ENCODE data around the gene LRRC27.

The LRRC27 gene

GRCh38 chr10:132320654-132321469 is 11.1 kb upstream of the LRRC27 start:
- Mint-ChIP-seq H3K36me3 (peaks cover 6% of the 10 kb centered on the region), H3K27me3 (no peaks in the 10 kb centered on the region), H3K27ac (no peak overlapping the region), H3K9me3 (ENCODE audit: low read depth) (no peaks in the 10 kb centered on the region), H3K4me1 (ENCODE audit: low read depth) (peaks cover 10% of the 10 kb centered on the region), H3K4me3 (no peak overlapping the region)

GRCh38 chr10:132321726-132322125 is 10.3 kb upstream of the LRRC27 start:
- Mint-ChIP-seq H3K27ac (no peak overlapping the region), H3K4me1 (ENCODE audit: low read depth) (peaks cover 14% of the 10 kb centered on the region), H3K27me3 (no peaks in the 10 kb centered on the region), H3K9me3 (ENCODE audit: low read depth) (no peaks in the 10 kb centered on the region), H3K4me3 (no peak overlapping the region), H3K36me3 (peaks cover 10% of the 10 kb centered on the region)

- H3K27ac Mint-ChIP-seq = no peak overlapping the region
- H3K9me3 Mint-ChIP-seq (ENCODE audit: low read depth) = no peaks in the 10 kb centered on the region
- peaks cover 19% of the 10 kb centered on the region for H3K4me1 Mint-ChIP-seq (ENCODE audit: low read depth)
- peaks cover 10% of the 10 kb centered on the region for H3K36me3 Mint-ChIP-seq
- no peak overlapping the region for H3K4me3 Mint-ChIP-seq
- H3K27me3 Mint-ChIP-seq = no peaks in the 10 kb centered on the region
These were observed 9.4 kb upstream of the LRRC27 start for GRCh38 chr10:132322586-132323048.

GRCh38 chr10:132324186-132324585 is 7.8 kb upstream of the LRRC27 start:
- no peak overlapping the region for H3K4me3 Mint-ChIP-seq
- peaks cover 33% of the 10 kb centered on the region for H3K4me1 Mint-ChIP-seq (ENCODE audit: low read depth)
- no peaks in the 10 kb centered on the region for H3K9me3 Mint-ChIP-seq (ENCODE audit: low read depth)
- H3K27ac Mint-ChIP-seq = no peak overlapping the region
- H3K27me3 Mint-ChIP-seq = no peaks in the 10 kb centered on the region
- H3K36me3 Mint-ChIP-seq = peaks cover 13% of the 10 kb centered on the region

GRCh38 chr10:132326344-132326889 is 5.6 kb upstream of the LRRC27 start:
- Mint-ChIP-seq H3K27ac (peak overlapping the region; percentile 69), H3K36me3 (peaks cover 18% of the 10 kb centered on the region), H3K9me3 (ENCODE audit: low read depth) (no peaks in the 10 kb centered on the region), H3K27me3 (no peaks in the 10 kb centered on the region), H3K4me1 (ENCODE audit: low read depth) (peaks cover 51% of the 10 kb centered on the region), H3K4me3 (no peak overlapping the region)

GRCh38 chr10:132326925-132327324 is 5.1 kb upstream of the LRRC27 start:
- Mint-ChIP-seq H3K4me3 (peak overlapping the region; percentile 59), H3K36me3 (peaks cover 18% of the 10 kb centered on the region), H3K9me3 (ENCODE audit: low read depth) (no peaks in the 10 kb centered on the region), H3K4me1 (ENCODE audit: low read depth) (peaks cover 51% of the 10 kb centered on the region), H3K27me3 (no peaks in the 10 kb centered on the region), H3K27ac (peak overlapping the region; percentile 69)

- Mint-ChIP-seq H3K4me1 (ENCODE audit: low read depth) (peaks cover 58% of the 10 kb centered on the region), H3K27me3 (no peaks in the 10 kb centered on the region), H3K36me3 (peaks cover 16% of the 10 kb centered on the region), H3K9me3 (ENCODE audit: low read depth) (no peaks in the 10 kb centered on the region), H3K27ac (peak overlapping the region; percentile 54), H3K4me3 (peak overlapping the region; percentile 35)
These were observed 3.9 kb upstream of the LRRC27 start for GRCh38 chr10:132328106-132328505.

- Mint-ChIP-seq H3K9me3 (ENCODE audit: low read depth) (no peaks in the 10 kb centered on the region), H3K4me3 (peak overlapping the region; percentile 23), H3K27ac (peak overlapping the region; percentile 41), H3K4me1 (ENCODE audit: low read depth) (peaks cover 65% of the 10 kb centered on the region), H3K27me3 (no peaks in the 10 kb centered on the region), H3K36me3 (peaks cover 16% of the 10 kb centered on the region)
These were observed 3.3 kb upstream of the LRRC27 start for GRCh38 chr10:132328738-132329137.

GRCh38 chr10:132329565-132330485 is 2.2 kb upstream of the LRRC27 start:
- H3K9me3 Mint-ChIP-seq (ENCODE audit: low read depth) = no peaks in the 10 kb centered on the region
- peak overlapping the region; percentile 90 for H3K27ac Mint-ChIP-seq
- no peaks in the 10 kb centered on the region for H3K27me3 Mint-ChIP-seq
- peaks cover 59% of the 10 kb centered on the region for H3K4me1 Mint-ChIP-seq (ENCODE audit: low read depth)
- peaks cover 14% of the 10 kb centered on the region for H3K36me3 Mint-ChIP-seq
- peak overlapping the region; percentile 89 for H3K4me3 Mint-ChIP-seq

GRCh38 chr10:132330486-132330833 is 1.5 kb upstream of the LRRC27 start:
- peaks cover 13% of the 10 kb centered on the region for H3K36me3 Mint-ChIP-seq

GRCh38 chr10:132332433-132332754 is 401 bp downstream of the LRRC27 start:
- no peaks in the 10 kb centered on the region for H3K27me3 Mint-ChIP-seq
- peaks cover 10% of the 10 kb centered on the region for H3K36me3 Mint-ChIP-seq
- H3K9me3 Mint-ChIP-seq (ENCODE audit: low read depth) = no peaks in the 10 kb centered on the region
- H3K27ac Mint-ChIP-seq = peak overlapping the region; percentile 73
- peak overlapping the region; percentile 89 for H3K4me3 Mint-ChIP-seq
- H3K4me1 Mint-ChIP-seq (ENCODE audit: low read depth) = peaks cover 68% of the 10 kb centered on the region

More at GRCh38 chr10:132330486-132330833, 1.5 kb upstream of the LRRC27 start:
- Mint-ChIP-seq H3K9me3 (ENCODE audit: low read depth) (no peaks in the 10 kb centered on the region), H3K4me3 (peak overlapping the region; percentile 89), H3K4me1 (ENCODE audit: low read depth) (peaks cover 58% of the 10 kb centered on the region), H3K27me3 (no peaks in the 10 kb centered on the region), H3K27ac (peak overlapping the region; percentile 90)

GRCh38 chr10:132333386-132333785 is 1.4 kb downstream of the LRRC27 start:
- H3K4me3 Mint-ChIP-seq = peak overlapping the region; percentile 89
- no peaks in the 10 kb centered on the region for H3K9me3 Mint-ChIP-seq (ENCODE audit: low read depth)
- no peak overlapping the region for H3K27ac Mint-ChIP-seq
- peaks cover 10% of the 10 kb centered on the region for H3K36me3 Mint-ChIP-seq
- no peaks in the 10 kb centered on the region for H3K27me3 Mint-ChIP-seq
- peaks cover 63% of the 10 kb centered on the region for H3K4me1 Mint-ChIP-seq (ENCODE audit: low read depth)

GRCh38 chr10:132334631-132335188 is 2.7 kb downstream of the LRRC27 start:
- peaks cover 8% of the 10 kb centered on the region for H3K36me3 Mint-ChIP-seq
- H3K4me3 Mint-ChIP-seq = no peak overlapping the region
- peaks cover 52% of the 10 kb centered on the region for H3K4me1 Mint-ChIP-seq (ENCODE audit: low read depth)
- no peaks in the 10 kb centered on the region for H3K27me3 Mint-ChIP-seq
- no peaks in the 10 kb centered on the region for H3K9me3 Mint-ChIP-seq (ENCODE audit: low read depth)
- H3K27ac Mint-ChIP-seq = no peak overlapping the region

GRCh38 chr10:132335189-132336063 is 3.4 kb downstream of the LRRC27 start:
- H3K36me3 Mint-ChIP-seq = peaks cover 6% of the 10 kb centered on the region
- peaks cover 45% of the 10 kb centered on the region for H3K4me1 Mint-ChIP-seq (ENCODE audit: low read depth)

More at GRCh38 chr10:132335189-132336063, 3.4 kb downstream of the LRRC27 start:
- H3K4me3 Mint-ChIP-seq = peak overlapping the region; percentile 82
- no peaks in the 10 kb centered on the region for H3K27me3 Mint-ChIP-seq
- H3K9me3 Mint-ChIP-seq (ENCODE audit: low read depth) = no peaks in the 10 kb centered on the region
- no peak overlapping the region for H3K27ac Mint-ChIP-seq

Data from activated naive CD8-positive, alpha-beta T cell (primary cell).